ENCODE data around the gene RABIF.

RABIF gene

DNA sequence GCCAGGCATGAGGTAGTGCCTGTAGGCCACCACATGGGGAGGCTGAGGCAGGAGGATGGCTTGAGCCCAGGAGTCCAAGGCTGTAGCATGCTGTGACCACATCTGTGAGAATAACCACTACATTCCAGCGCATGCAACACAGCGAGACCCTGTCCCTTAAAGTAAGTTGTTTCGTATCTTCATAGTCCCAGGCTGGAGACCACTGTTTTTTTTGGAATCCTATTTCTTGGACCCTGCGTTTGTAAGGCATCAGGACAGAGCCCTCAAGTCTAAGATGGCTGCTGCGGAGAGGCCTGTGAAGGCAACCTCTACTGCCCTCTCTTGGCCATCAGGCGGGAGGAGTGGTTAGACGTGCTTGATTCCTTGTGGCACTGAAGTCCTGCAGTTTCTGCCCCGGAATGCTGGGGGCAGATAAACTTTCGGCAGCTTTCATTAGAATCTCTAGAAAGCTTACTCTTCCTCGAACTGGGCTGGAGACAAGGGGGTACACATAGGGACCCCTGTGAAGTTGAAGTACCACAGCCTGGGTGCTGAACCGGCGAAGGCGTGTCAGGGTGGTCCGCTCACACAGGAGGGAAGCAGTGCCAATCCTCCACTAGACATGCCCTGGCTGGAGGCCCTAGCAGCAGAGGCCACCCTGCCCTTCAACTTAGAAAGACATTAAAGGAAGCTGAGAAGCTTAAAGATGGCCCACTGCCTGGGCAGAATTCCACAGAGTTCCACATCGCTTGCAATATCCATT lies 36.6 kb downstream of the RABIF start:
- TF ChIP-seq, protein P1, sequence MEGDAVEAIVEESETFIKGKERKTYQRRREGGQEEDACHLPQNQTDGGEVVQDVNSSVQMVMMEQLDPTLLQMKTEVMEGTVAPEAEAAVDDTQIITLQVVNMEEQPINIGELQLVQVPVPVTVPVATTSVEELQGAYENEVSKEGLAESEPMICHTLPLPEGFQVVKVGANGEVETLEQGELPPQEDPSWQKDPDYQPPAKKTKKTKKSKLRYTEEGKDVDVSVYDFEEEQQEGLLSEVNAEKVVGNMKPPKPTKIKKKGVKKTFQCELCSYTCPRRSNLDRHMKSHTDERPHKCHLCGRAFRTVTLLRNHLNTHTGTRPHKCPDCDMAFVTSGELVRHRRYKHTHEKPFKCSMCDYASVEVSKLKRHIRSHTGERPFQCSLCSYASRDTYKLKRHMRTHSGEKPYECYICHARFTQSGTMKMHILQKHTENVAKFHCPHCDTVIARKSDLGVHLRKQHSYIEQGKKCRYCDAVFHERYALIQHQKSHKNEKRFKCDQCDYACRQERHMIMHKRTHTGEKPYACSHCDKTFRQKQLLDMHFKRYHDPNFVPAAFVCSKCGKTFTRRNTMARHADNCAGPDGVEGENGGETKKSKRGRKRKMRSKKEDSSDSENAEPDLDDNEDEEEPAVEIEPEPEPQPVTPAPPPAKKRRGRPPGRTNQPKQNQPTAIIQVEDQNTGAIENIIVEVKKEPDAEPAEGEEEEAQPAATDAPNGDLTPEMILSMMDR (IDR thresholded peaks at IDR 0.05), result peak; percentile 56

DNA sequence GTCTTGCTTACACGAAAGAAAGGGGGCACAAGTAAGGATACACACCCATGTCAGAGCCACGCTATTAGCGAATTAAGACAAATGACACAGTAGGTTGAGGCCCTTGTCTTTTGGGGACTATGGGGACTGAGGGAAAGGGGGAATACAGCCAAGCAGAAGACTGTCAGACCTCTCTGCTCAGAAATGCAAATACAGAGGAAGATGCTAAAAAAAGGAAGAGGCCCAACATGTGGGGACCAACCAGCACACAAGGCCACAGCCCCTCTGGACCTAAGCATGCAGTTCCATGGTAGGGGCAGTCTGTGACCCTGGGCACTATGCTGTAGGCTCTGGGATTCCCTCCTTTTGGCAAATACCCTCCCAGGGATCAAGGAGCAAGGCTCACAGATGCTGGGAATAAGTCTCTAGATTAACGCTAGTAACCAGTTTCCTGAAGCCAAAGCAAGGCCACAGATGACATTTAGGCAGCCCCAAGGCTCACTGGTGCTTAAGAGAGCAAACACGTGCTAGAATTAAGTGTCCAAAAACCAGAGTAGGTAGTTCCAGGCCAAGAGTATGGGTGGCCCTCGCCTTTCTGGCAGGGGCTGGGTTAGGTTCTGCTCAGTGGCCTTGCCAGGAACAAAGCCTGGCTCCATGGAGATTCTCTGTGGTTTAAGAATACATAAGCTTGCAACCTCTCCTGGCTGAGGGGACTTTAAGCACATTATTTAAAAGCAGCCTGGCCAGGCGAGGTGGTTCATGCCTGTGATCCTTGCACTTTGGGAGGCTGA lies 38.2 kb downstream of the RABIF start:
- TF ChIP-seq, protein P1 (IDR thresholded peaks at IDR 0.05), result no peak

GRCh38 chr1:202848191-202848542 lies 40.8 kb downstream of the RABIF start:
- TF ChIP-seq, protein P1 (IDR thresholded peaks at IDR 0.05), result no peak

DNA sequence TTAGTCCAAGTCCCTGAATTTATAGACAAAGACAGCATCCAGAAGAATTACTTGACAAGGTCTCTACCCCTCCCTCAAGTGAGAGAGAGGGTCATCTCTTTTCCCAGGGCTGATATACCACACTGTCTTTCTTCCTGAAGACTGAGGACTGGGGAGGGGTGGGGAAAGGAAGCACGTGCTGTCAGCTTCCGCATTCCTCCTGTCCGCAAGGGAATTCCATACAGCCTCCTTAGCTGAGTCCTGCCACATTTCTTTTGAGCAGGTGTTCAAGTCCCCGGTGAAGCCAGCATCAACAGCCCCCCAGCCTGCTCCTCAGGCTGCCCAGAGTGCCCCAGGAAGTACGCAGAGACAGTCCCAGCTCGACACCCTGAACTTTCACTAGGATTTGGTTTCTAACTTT lies 44.0 kb downstream of the RABIF start:
- TF ChIP-seq, protein P1 (IDR thresholded peaks at IDR 0.05), result no peak

- TF ChIP-seq, protein P1 (IDR thresholded peaks at IDR 0.05), result no peak
Measured at GRCh38 chr1:202844259-202844658, 44.7 kb downstream of the RABIF start.

GRCh38 chr1:202843081-202843480 lies 45.9 kb downstream of the RABIF start:
- TF ChIP-seq, protein P1 (IDR thresholded peaks at IDR 0.05), result no peak

- TF ChIP-seq, protein P1 (IDR thresholded peaks at IDR 0.05), result no peak
Measured at GRCh38 chr1:202837746-202838262, 51.1 kb downstream of the RABIF start.

All from LNCAP (cell line).